Activated CD8-positive, alpha-beta memory T cell treated with anti-CD3 and anti-CD28 coated beads, Interleukin-2, amount 10 ng/mL, durations not matched to agents 7 days and 5 days (primary cell): Measurements from ENCODE around the gene NFIC. TPM values are rescaled to one million over a fixed set of nuclear protein-coding genes. Genes with fewer than 3 reads are reported as not detected.

Experiments used
- ATAC-seq: fragments of 150-1000 bp; cut with Tn5 transposase; one replicate; pipeline ENCODE4 v1.10.0; 2021; ENCODE audit warnings: moderate library complexity
- CTCF ChIA-PET: fragments of 350-600 bp; sonication (Branson Sonifier 250); formaldehyde crosslinking; loops from one replicate; lab custom pipeline; 2021; ENCODE audit warnings: antibody characterized with exemption; lab: Charles Lee
- DNase-seq: peaks from one replicate; pipeline ENCODE4 v3.0.0-alpha.2; 2020
- H3K27ac Mint-ChIP-seq: one replicate; pipeline ENCODE4 v1.8.0; 2021; ENCODE audit warnings: mild to moderate bottlenecking, mixed read lengths
- H3K27me3 Mint-ChIP-seq: one replicate; pipeline ENCODE4 v1.8.0; 2021; ENCODE audit warnings: mixed read lengths
- H3K36me3 Mint-ChIP-seq: one replicate; pipeline ENCODE4 v1.8.0; 2021; ENCODE audit warnings: mild to moderate bottlenecking, mixed read lengths
- H3K4me1 Mint-ChIP-seq: one replicate; pipeline ENCODE4 v1.8.0; 2021; ENCODE audit warnings: mixed read lengths
- H3K4me3 Mint-ChIP-seq: one replicate; pipeline ENCODE4 v1.8.0; 2021; ENCODE audit warnings: mild to moderate bottlenecking, moderate library complexity, mixed read lengths
- H3K9me3 Mint-ChIP-seq: one replicate; pipeline ENCODE4 v1.8.0; 2022; ENCODE audit warnings: low read depth, mixed read lengths
- total RNA-seq, 2 experiments: library from RNA; stranded (reverse); gene quantifications; one replicate each; pipeline ENCODE4 v1.2.3, GENCODE V29; 2021

Gene NFIC
- total RNA-seq, 2 experiments from 2014 or later = 14.0 to 15.1 TPM

DNA sequence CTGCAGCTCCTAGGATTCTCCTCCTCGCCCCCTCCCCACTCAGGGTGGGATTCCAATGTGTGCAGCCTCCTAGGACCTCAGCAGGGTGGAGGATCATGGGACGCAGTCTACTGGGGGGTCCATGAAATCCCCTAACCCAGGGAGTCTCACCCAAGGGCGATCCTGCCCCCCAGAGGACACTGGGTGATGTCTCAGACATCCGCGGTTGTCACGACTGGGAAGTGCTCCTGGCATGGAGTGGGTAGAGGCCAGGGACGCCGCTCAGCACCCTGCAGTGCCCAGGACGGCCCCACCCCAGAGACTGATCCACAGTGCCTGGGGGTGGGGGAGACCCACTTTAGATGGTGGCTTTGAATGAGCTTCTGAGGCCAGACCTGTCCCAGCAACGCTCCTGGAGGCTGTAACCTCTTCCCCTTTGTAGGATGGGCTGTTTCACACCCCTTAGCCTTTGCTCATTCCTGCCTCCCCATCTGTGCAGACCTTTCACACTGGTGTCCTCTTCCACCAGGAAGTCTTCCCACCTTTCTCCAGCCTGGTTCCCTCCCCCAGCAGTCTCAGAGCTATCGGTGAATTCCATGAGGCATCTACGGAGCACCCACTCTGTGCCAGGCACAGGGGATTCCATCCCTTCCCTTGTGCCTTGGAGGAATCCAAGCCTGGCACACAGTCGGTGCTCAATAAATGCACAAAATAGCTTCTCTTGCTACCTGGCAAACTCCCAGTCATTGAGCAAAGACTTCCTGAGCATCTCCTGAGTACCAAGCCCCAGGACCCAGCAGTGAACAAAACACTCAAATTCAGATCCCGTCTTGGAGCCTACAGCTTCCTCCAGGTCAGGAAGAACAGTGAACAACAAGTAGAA lies 103.5 kb downstream of the NFIC start:
- no peak overlapping the region for H3K27ac Mint-ChIP-seq
- ATAC-seq = no peak

DNA sequence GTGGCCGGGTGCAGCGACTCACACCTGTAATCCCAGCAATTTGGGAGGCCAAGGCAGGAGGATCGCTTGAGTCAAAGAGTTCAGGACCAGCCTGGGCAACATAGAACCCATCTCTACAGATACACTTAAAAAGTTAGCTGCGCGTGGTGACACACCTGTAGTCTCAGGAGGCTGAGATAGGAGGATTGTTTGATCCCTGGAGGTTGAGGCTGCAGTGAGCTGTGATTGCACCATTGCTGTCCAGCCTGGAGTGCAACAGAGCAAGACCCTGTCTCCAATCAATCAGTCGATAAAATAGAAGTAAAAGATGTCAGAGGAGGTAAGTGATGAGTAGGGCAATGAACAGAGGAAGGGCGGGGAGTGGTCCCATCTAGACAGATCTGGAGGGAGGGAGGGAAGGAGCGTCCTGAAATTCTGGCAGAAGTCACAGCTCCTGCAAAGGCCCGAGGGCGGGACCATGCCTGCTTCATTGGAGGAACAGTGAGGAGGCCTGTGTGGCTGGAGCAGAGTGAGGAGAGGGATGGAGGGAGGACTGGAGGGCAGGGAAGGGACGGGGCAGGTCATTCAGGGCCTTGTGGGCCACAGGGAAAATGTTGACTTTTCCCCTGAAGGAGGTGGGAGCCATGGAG lies 104.2 kb downstream of the NFIC start:
- H3K36me3 Mint-ChIP-seq = no peaks in the 10 kb centered on the region
- no peaks in the 10 kb centered on the region for H3K4me1 Mint-ChIP-seq
- no peak for DNase-seq
- H3K27ac Mint-ChIP-seq = no peak overlapping the region
- H3K4me3 Mint-ChIP-seq = no peak overlapping the region
- H3K9me3 Mint-ChIP-seq = no peaks in the 10 kb centered on the region
- CTCF ChIA-PET = interaction anchor here (0.8 to 3.2 kb wide), 9 partner anchors 13 to 508 kb away, joined by 3 to 17 read pairs (median 3); no protein-coding TSS in a partner anchor
- no peaks in the 10 kb centered on the region for H3K27me3 Mint-ChIP-seq
- ATAC-seq = no peak

More for the DNA sequence above, 103.5 kb downstream of the NFIC start:
- no peaks in the 10 kb centered on the region for H3K9me3 Mint-ChIP-seq
- CTCF ChIA-PET = interaction anchor here (0.5 to 2.8 kb wide), 8 partner anchors 9 to 164 kb away, joined by 3 to 11 read pairs (median 4); no protein-coding TSS in a partner anchor
- no peak overlapping the region for H3K4me3 Mint-ChIP-seq
- no peaks in the 10 kb centered on the region for H3K36me3 Mint-ChIP-seq
- DNase-seq = no peak
- no peaks in the 10 kb centered on the region for H3K4me1 Mint-ChIP-seq
- no peaks in the 10 kb centered on the region for H3K27me3 Mint-ChIP-seq

DNA sequence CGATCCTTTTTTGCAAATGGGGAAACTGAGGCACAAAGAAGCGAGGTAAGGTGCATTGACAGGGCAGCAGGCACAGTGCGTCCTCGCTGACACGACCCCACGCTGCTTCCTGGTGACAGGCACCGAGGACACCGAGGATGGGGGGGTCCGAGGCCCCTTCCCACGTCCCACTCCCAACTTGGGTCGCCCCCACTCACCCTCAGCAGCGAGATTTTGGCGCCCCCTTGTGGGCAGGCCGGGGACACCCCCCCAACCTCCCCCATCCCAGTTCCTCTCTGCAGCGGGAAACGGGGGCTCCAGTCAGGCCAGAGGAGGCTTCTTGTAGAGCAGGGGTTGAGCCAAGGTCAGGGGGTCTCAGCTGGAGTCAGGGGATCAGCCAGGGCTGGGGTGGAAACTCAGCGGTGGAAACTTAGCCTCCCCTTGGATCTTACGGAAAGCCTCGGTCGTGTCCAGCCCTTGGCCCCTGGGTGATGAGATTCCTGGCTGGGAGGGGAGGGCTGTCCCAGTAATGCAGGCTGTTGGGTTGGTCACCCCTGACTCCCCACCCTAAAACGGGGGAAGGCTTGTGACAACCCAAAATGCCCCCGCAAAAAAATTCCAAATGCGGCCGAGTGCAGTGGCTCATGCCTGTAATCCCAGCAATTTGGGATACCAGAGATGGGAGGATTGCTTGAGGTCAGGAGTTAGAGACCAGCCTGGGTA lies 105.7 kb downstream of the NFIC start:
- CTCF ChIA-PET = interaction anchor here (0.6 to 3.2 kb wide), 13 partner anchors 8 to 495 kb away, joined by 3 to 17 read pairs (median 3); partner anchors contain the start of gene TLE6
- H3K4me1 Mint-ChIP-seq = no peaks in the 10 kb centered on the region
- H3K36me3 Mint-ChIP-seq = no peaks in the 10 kb centered on the region
- H3K27me3 Mint-ChIP-seq = no peaks in the 10 kb centered on the region
- no peak overlapping the region for H3K4me3 Mint-ChIP-seq
- no peaks in the 10 kb centered on the region for H3K9me3 Mint-ChIP-seq
- no peak for ATAC-seq
- no peak for DNase-seq
- no peak overlapping the region for H3K27ac Mint-ChIP-seq

- no peak for ATAC-seq
- Mint-ChIP-seq H3K4me1 (peaks cover 9% of the 10 kb centered on the region), H3K4me3 (no peak overlapping the region), H3K27me3 (no peaks in the 10 kb centered on the region), H3K36me3 (no peaks in the 10 kb centered on the region), H3K9me3 (no peaks in the 10 kb centered on the region), H3K27ac (no peak overlapping the region)
- no peak for DNase-seq
- CTCF ChIA-PET = interaction anchor here (1.6 to 1.7 kb wide), 3 partner anchors 11 to 496 kb away, joined by 3 to 7 read pairs (median 6); partner anchors contain the start of gene TLE6
Observed at GRCh38 chr19:3474010-3474409, 107.6 kb downstream of the NFIC start.

GRCh38 chr19:3474614-3475013 lies 108.2 kb downstream of the NFIC start:
- peaks cover 9% of the 10 kb centered on the region for H3K4me1 Mint-ChIP-seq
- H3K36me3 Mint-ChIP-seq = no peaks in the 10 kb centered on the region
- H3K4me3 Mint-ChIP-seq = no peak overlapping the region
- no peak for ATAC-seq
- no peaks in the 10 kb centered on the region for H3K9me3 Mint-ChIP-seq
- no peak overlapping the region for H3K27ac Mint-ChIP-seq
- CTCF ChIA-PET = no interaction called here
- no peaks in the 10 kb centered on the region for H3K27me3 Mint-ChIP-seq
- no peak for DNase-seq

- Mint-ChIP-seq H3K27me3 (no peaks in the 10 kb centered on the region), H3K4me1 (peaks cover 9% of the 10 kb centered on the region), H3K9me3 (no peaks in the 10 kb centered on the region), H3K36me3 (no peaks in the 10 kb centered on the region), H3K27ac (no peak overlapping the region), H3K4me3 (no peak overlapping the region)
- DNase-seq (no peak), ATAC-seq (no peak)
- CTCF ChIA-PET = no interaction called here
Observed at GRCh38 chr19:3475449-3475848, 109.1 kb downstream of the NFIC start.

DNA sequence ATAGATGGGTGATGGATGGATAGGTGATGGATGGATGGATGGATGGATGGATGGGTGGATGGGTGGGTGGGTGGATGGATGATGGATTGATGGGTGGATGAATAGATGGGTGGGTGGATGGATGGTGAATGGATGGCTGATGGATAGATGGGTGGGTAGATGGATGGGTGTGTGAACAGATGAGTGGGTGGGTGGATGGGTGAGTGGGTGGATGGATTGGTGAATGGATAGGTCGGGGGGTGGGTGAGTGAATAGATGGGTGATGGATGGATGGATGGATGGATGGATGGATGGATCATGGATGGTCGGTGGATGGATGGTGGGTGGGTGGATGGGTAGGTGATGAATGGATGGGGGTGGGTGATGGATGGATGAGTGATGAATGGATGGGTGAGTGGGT lies 110.4 kb downstream of the NFIC start:
- Mint-ChIP-seq H3K36me3 (no peaks in the 10 kb centered on the region), H3K27me3 (no peaks in the 10 kb centered on the region), H3K4me1 (peaks cover 9% of the 10 kb centered on the region), H3K4me3 (no peak overlapping the region), H3K9me3 (no peaks in the 10 kb centered on the region), H3K27ac (no peak overlapping the region)
- ATAC-seq = no peak
- DNase-seq = no peak
- CTCF ChIA-PET = no interaction called here

- H3K36me3 Mint-ChIP-seq = no peaks in the 10 kb centered on the region
- no peak for ATAC-seq
- CTCF ChIA-PET = no interaction called here
Observed at GRCh38 chr19:3477506-3477905, 111.1 kb downstream of the NFIC start.

GRCh38 chr19:3477951-3478350 lies 111.6 kb downstream of the NFIC start:
- Mint-ChIP-seq H3K36me3 (no peaks in the 10 kb centered on the region), H3K4me3 (no peak overlapping the region), H3K27me3 (no peaks in the 10 kb centered on the region), H3K27ac (no peak overlapping the region), H3K9me3 (no peaks in the 10 kb centered on the region), H3K4me1 (peaks cover 9% of the 10 kb centered on the region)
- DNase-seq = no peak
- ATAC-seq = no peak
- CTCF ChIA-PET = interaction anchor here (2.2 kb wide), 1 partner anchor 173 kb away, joined by 17 read pairs; no protein-coding TSS in a partner anchor

More at GRCh38 chr19:3477506-3477905, 111.1 kb downstream of the NFIC start:
- no peaks in the 10 kb centered on the region for H3K9me3 Mint-ChIP-seq
- H3K4me3 Mint-ChIP-seq = no peak overlapping the region
- no peak for DNase-seq
- no peaks in the 10 kb centered on the region for H3K27me3 Mint-ChIP-seq
- peaks cover 9% of the 10 kb centered on the region for H3K4me1 Mint-ChIP-seq
- H3K27ac Mint-ChIP-seq = no peak overlapping the region

GRCh38 chr19:3478409-3479176 lies 112.2 kb downstream of the NFIC start:
- H3K27me3 Mint-ChIP-seq = no peaks in the 10 kb centered on the region
- H3K9me3 Mint-ChIP-seq = no peaks in the 10 kb centered on the region
- DNase-seq (peak; percentile 66), ATAC-seq (no peak)
- no peaks in the 10 kb centered on the region for H3K36me3 Mint-ChIP-seq
- CTCF ChIA-PET = interaction anchor here (0.6 to 2.2 kb wide), 6 partner anchors 9 to 375 kb away, joined by 3 to 17 read pairs (median 5); partner anchors contain the start of gene DOHH
- peaks cover 9% of the 10 kb centered on the region for H3K4me1 Mint-ChIP-seq
- H3K4me3 Mint-ChIP-seq = peak overlapping the region; percentile 48
- H3K27ac Mint-ChIP-seq = peak overlapping the region; percentile 54

DNA sequence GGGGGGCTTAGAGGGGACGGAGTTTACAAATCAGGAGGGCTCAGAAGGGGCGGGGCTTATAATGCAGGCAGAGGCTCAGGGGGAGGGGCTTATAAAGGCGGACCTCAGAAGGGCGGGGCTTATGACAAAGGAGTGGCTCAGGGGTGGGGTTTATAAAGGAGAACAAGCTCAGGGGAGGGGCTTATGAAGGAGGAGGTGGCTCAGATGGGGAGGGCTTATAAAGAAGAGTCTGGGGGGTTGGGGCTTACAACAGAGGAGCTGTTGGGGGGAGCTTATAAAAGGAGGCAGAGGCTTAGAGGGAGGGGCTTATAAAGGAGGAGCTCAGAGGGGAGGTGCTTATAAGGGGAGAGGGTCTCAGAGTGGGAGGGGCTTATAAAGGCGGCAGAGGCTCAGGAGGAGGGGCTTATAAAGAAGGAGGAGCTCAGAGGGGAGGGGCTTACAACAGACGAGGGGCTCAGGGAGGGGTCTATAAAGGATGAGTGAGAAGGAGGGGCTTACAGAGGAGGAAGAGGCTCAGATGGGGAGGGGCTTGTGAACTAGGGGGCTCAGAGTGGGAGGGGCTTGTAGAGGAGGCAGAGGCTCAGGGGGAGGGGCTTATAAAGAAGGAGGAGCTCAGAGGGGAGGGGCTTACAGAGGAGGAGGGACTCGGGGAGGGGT lies 112.9 kb downstream of the NFIC start:
- DNase-seq (peak; percentile 85), ATAC-seq (peak; percentile 71)
- Mint-ChIP-seq H3K4me1 (peaks cover 9% of the 10 kb centered on the region), H3K27me3 (no peaks in the 10 kb centered on the region), H3K27ac (no peak overlapping the region), H3K9me3 (no peaks in the 10 kb centered on the region), H3K4me3 (peak overlapping the region; percentile 48), H3K36me3 (no peaks in the 10 kb centered on the region)
- CTCF ChIA-PET = interaction anchor here (0.6 to 2.2 kb wide), 7 partner anchors 9 to 376 kb away, joined by 3 to 17 read pairs (median 5); partner anchors contain the start of gene DOHH

DNA sequence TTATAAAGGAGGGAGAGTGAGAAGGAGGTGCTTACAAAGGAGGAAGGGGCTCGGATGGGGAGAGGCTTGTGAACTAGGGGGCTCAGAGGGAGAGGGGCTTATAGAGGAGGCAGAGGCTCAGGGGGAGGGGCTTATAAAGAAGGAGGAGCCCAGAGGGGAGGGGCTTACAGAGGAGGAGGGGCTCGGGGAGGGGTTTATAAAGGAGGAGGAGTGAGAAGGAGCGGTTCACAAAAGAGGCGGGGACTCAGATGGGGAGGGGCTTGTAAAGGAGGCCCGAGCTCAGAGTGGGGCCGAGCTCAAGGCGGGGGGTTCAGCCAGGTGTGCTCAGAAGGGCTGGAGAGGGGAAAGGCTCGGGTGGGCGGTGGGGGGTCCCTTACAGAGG lies 113.4 kb downstream of the NFIC start:
- DNase-seq (peak; percentile 69), ATAC-seq (peak; percentile 25)
- H3K9me3 Mint-ChIP-seq = no peaks in the 10 kb centered on the region
- H3K4me1 Mint-ChIP-seq = peaks cover 9% of the 10 kb centered on the region
- no peak overlapping the region for H3K4me3 Mint-ChIP-seq
- H3K27ac Mint-ChIP-seq = no peak overlapping the region
- no peaks in the 10 kb centered on the region for H3K27me3 Mint-ChIP-seq
- CTCF ChIA-PET = interaction anchor here (0.7 to 2.2 kb wide), 5 partner anchors 10 to 175 kb away, joined by 3 to 17 read pairs (median 5); partner anchors contain the start of gene DOHH
- no peaks in the 10 kb centered on the region for H3K36me3 Mint-ChIP-seq
